ENCODE results near the gene TMC8. TPM values are rescaled to one million over a fixed set of nuclear protein-coding genes. Genes with fewer than 3 reads are reported as not detected.

The TMC8 gene
- total and polyA plus RNA-seq, 2 experiments from 2014 or later: 1.1 to 3.1 TPM

DNA sequence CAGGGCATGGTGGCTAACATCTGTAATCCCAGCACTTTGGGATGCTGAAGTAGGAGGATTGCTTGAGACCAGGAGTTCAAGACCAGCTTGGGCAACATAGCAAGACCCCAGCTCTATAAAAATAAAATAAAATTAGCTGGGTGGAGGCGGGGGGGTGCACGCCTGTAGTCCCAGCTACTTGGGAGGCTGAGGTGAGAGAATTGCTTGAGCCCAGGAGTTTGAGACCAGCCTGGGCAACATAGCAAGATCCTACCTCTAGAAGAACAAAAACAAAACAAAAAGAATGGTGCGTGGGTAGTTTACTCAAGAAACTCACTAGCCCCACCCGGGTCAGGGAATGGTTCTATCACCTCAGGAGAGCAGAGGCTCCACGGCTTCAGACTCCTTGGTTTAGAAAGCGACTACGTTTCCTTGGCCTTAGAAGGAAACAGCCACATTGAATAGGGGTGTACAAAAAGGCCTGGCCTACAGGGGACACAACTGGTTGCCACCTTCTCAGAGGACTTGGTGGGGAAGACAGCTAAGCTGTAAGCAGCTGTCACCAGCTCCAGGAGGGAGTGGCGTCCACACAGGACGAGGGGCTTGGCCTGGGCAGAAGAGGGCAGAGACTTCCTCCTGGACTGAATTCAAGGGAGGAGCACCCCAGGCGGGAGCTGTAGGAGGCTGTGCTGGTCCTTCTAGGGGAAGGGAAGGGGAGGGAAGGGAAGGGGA, 55.6 kb downstream of the TMC8 start:
- peaks cover 6% of the 10 kb centered on the region for H3K4me1 ChIP-seq (ENCODE audit: low read depth)
- TF ChIP-seq, protein P1, sequence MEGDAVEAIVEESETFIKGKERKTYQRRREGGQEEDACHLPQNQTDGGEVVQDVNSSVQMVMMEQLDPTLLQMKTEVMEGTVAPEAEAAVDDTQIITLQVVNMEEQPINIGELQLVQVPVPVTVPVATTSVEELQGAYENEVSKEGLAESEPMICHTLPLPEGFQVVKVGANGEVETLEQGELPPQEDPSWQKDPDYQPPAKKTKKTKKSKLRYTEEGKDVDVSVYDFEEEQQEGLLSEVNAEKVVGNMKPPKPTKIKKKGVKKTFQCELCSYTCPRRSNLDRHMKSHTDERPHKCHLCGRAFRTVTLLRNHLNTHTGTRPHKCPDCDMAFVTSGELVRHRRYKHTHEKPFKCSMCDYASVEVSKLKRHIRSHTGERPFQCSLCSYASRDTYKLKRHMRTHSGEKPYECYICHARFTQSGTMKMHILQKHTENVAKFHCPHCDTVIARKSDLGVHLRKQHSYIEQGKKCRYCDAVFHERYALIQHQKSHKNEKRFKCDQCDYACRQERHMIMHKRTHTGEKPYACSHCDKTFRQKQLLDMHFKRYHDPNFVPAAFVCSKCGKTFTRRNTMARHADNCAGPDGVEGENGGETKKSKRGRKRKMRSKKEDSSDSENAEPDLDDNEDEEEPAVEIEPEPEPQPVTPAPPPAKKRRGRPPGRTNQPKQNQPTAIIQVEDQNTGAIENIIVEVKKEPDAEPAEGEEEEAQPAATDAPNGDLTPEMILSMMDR (IDR thresholded peaks at IDR 0.05; ENCODE audit: low read depth, low read length): no peak
- no peak for DNase-seq (ENCODE audit: low read depth in 1 of 2, low spot score in 1 of 2)
- H3K36me3 ChIP-seq: no peaks in the 10 kb centered on the region
- H3K4me3 ChIP-seq: peak overlapping the region; percentile 47
- H3K9me3 ChIP-seq (ENCODE audit: low read depth): no peaks in the 10 kb centered on the region
- H3K27me3 ChIP-seq: no peaks in the 10 kb centered on the region
- H3K27ac ChIP-seq: no peak overlapping the region

DNA sequence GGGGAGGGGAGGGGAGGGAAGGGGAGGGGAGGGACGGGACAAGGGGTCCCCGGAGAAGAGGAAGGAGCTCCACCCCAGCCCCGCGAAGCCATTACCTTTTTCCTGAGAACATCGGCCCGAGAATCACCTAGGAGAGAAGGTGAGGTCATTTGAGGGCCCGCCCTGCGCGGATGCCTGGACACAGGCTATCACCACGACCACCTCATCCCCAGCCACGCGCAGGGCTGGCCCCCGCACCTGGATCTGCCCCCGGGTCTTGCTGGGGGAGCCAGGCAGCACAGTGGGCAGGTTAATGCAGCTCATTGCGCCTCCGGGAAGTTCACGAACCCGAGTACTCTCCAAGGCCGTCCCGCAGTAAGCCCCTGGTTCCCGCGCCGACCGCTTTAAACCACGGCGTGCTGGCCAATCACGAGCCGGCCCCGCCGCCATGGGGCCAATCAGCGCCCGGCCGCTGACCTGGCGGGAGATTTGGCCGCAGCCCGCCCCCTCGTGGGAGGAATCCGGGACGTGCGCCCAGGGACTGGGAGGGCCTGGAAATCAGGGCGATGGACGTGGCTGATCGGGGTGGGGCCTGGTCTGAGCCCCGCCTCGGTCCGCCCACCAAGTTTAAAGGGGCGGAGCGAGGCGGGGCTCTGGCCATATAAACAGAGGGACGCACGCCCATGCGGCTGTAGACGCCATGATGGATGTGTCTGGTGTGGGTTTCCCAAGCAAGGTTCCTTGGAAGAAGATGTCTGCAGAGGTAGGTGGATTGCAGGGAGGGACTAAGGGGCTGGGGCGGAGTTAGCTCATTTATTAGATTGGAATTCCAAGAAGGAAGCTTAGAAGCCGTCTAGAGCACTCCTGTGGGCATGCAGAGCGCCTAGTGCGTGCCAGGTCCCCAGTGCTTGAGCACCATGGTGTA, 56.4 kb downstream of the TMC8 start, which contains the start of the genes AFMID and TK1:
Gene AFMID (plus strand): TSS at position 671 of the 904 bp plus-strand sequence. CDS start 9 bp downstream, at position 680.
Gene TK1 (minus strand): TSS at position 361 of the 904 bp plus-strand sequence. CDS start 58 bp downstream, at position 303.
- Histone ChIP-seq H3K4me3 (peak within 1 kb of the TSS; percentile 47), H3K9me3 (ENCODE audit: low read depth) (no peaks in the 10 kb centered on the region), H3K36me3 (no peaks in the 10 kb centered on the region), H3K4me1 (ENCODE audit: low read depth) (peaks cover 6% of the 10 kb centered on the region), H3K27ac (no peak within 1 kb of the TSS), H3K27me3 (no peaks in the 10 kb centered on the region)
- peak; percentile 98 for DNase-seq (ENCODE audit: low read depth in 1 of 2, low spot score in 1 of 2)
- TF ChIP-seq, protein P1 (IDR thresholded peaks at IDR 0.05; ENCODE audit: low read depth, low read length): peak; percentile 73

Other genes starting within 250 kb of the TMC8 start
- 7.1 and 13.3 TPM in 2 replicates for gene TNRC6C, start 172.1 kb upstream of the TMC8 start, total RNA-seq
- 6.5 and 7.4 TPM in 2 replicates for gene TNRC6C, start 172.1 kb upstream of the TMC8 start, polyA plus RNA-seq
- 83.0 and 144 TPM in 2 replicates for gene TMC6, start 2.0 kb upstream of the TMC8 start, total RNA-seq
- 85.4 and 128 TPM in 2 replicates for gene TMC6, start 2.0 kb upstream of the TMC8 start, polyA plus RNA-seq
- not detected in 2 replicates for gene C17orf99, start 15.6 kb downstream of the TMC8 start, total RNA-seq
- gene C17orf99, start 15.6 kb downstream of the TMC8 start, polyA plus RNA-seq: not detected in 2 replicates
- gene SYNGR2, start 37.8 kb downstream of the TMC8 start, total RNA-seq: 107 and 126 TPM in 2 replicates
- gene SYNGR2, start 37.8 kb downstream of the TMC8 start, polyA plus RNA-seq: 262 and 269 TPM in 2 replicates
- gene TK1, start 56.3 kb downstream of the TMC8 start, total RNA-seq: 21.1 and 35.4 TPM in 2 replicates
- 40.8 and 57.5 TPM in 2 replicates for gene TK1, start 56.3 kb downstream of the TMC8 start, polyA plus RNA-seq
- gene AFMID, start 56.6 kb downstream of the TMC8 start, total RNA-seq: 47.7 and 85.8 TPM in 2 replicates
- 23.6 and 40.1 TPM in 2 replicates for gene AFMID, start 56.6 kb downstream of the TMC8 start, polyA plus RNA-seq
- 15.0 and 65.2 TPM in 2 replicates for gene BIRC5, start 83.5 kb downstream of the TMC8 start, total RNA-seq
- gene BIRC5, start 83.5 kb downstream of the TMC8 start, polyA plus RNA-seq: 17.7 and 112 TPM in 2 replicates
- gene TMEM235, start 100.9 kb downstream of the TMC8 start, total RNA-seq: 2.0 and 5.2 TPM in 2 replicates
- 1.7 and 2.3 TPM in 2 replicates for gene TMEM235, start 100.9 kb downstream of the TMC8 start, polyA plus RNA-seq
- 51.7 and 59.0 TPM in 2 replicates for gene SOCS3, start 229.3 kb downstream of the TMC8 start, total RNA-seq
- 33.3 and 45.5 TPM in 2 replicates for gene SOCS3, start 229.3 kb downstream of the TMC8 start, polyA plus RNA-seq
- 52.5 and 64.7 TPM in 2 replicates for gene PGS1, start 247.9 kb downstream of the TMC8 start, total RNA-seq
- gene PGS1, start 247.9 kb downstream of the TMC8 start, polyA plus RNA-seq: 46.7 and 50.7 TPM in 2 replicates

Data from cardiac muscle cell (in vitro differentiated cells and primary cell).